GM06990 (cell line): ENCODE data around the gene BMPR1B.
"Not testable (repeated sequence)": the region's sequence is repeated elsewhere in the genome, so short reads cannot be mapped to it uniquely, and the experiment has no call there.

Experiments used
- DNase-seq: peaks from one replicate; pipeline ENCODE4 v3.0.0-alpha.2; 2011; ENCODE audit not compliant: insufficient read length; ENCODE audit errors: extremely low read depth
- H3K27me3 ChIP-seq: replicated peaks from 2 replicates; pipeline ENCODE4 v1.6.0; 2011; ENCODE audit warnings: low read length; ENCODE audit not compliant: control insufficient read depth, insufficient read depth
- H3K36me3 ChIP-seq: 2 replicates; pipeline ENCODE4 v1.5.1; 2011; ENCODE audit warnings: low read length; ENCODE audit not compliant: control insufficient read depth, insufficient read depth
- H3K4me3 ChIP-seq: replicated peaks from 2 replicates; pipeline ENCODE4 v1.5.1; 2011; ENCODE audit warnings: low read depth, mild to moderate bottlenecking, control low read depth, low read length
- CTCF ChIP-seq: IDR thresholded peaks from 2 replicates; pipeline ENCODE4 v1.5.1; 2011; ENCODE audit warnings: low read length, control low read depth, mild to moderate bottlenecking, inconsistent platforms; ENCODE audit not compliant: insufficient read depth, poor library complexity, severe bottlenecking

The BMPR1B gene

GRCh38 chr4:95161781-95162469 lies 404.2 kb downstream of the BMPR1B start:
- H3K27me3 ChIP-seq: no peaks in the 10 kb centered on the region
- no peak overlapping the region for H3K4me3 ChIP-seq
- H3K36me3 ChIP-seq: no peaks in the 10 kb centered on the region
- DNase-seq: no peak
- no peak for TF ChIP-seq CTCF

- TF ChIP-seq CTCF: no peak
- DNase-seq: no peak
- no peaks in the 10 kb centered on the region for H3K36me3 ChIP-seq
Measured at GRCh38 chr4:95162867-95163266, 405.1 kb downstream of the BMPR1B start.

GRCh38 chr4:95165926-95166524 lies 408.3 kb downstream of the BMPR1B start:
- no peaks in the 10 kb centered on the region for H3K27me3 ChIP-seq
- H3K36me3 ChIP-seq: no peaks in the 10 kb centered on the region
- no peak overlapping the region for H3K4me3 ChIP-seq
- TF ChIP-seq CTCF: peak; percentile 49
- DNase-seq: peak; percentile 37

More at GRCh38 chr4:95162867-95163266, 405.1 kb downstream of the BMPR1B start:
- no peak overlapping the region for H3K4me3 ChIP-seq
- H3K27me3 ChIP-seq: no peaks in the 10 kb centered on the region

GRCh38 chr4:95167805-95168204 lies 410.1 kb downstream of the BMPR1B start:
- H3K36me3 ChIP-seq: no peaks in the 10 kb centered on the region
- H3K27me3 ChIP-seq: no peaks in the 10 kb centered on the region
- TF ChIP-seq CTCF: no peak
- H3K4me3 ChIP-seq: no peak overlapping the region
- DNase-seq: no peak

GRCh38 chr4:95170176-95170575 lies 412.4 kb downstream of the BMPR1B start:
- Histone ChIP-seq H3K36me3 (no peaks in the 10 kb centered on the region), H3K27me3 (no peaks in the 10 kb centered on the region), H3K4me3 (no peak overlapping the region)
- no peak for DNase-seq
- TF ChIP-seq CTCF: no peak

GRCh38 chr4:95171377-95171776 lies 413.6 kb downstream of the BMPR1B start:
- not testable (repeated sequence) for H3K27me3 ChIP-seq, H3K4me3 ChIP-seq, H3K36me3 ChIP-seq, DNase-seq
